NCI-H2196 (cell line): Measurements from ENCODE around the gene PLOD1.
"Not testable (repeated sequence)": the region's sequence is repeated elsewhere in the genome, so short reads cannot be mapped to it uniquely, and the experiment has no call there.

ENCODE experiments used
- DNase-seq: peaks from one replicate; lab custom pipeline; 2025; ENCODE audit not compliant: unreplicated experiment; lab: John Stamatoyannopoulos, UW

Gene PLOD1

GRCh38 chr1:12005488-12006166 is 71.1 kb downstream of the PLOD1 start:
- no peak for DNase-seq

GRCh38 chr1:12006167-12006921 is 71.8 kb downstream of the PLOD1 start:
- no peak for DNase-seq

- DNase-seq: no peak
Measured at GRCh38 chr1:12007204-12007603, 72.7 kb downstream of the PLOD1 start.

- DNase-seq: not testable (repeated sequence)
Measured at GRCh38 chr1:12008355-12008754, 73.8 kb downstream of the PLOD1 start.

GRCh38 chr1:12009318-12009947 is 74.9 kb downstream of the PLOD1 start:
- DNase-seq: no peak

GRCh38 chr1:12010746-12011570 is 76.4 kb downstream of the PLOD1 start:
- no peak for DNase-seq

GRCh38 chr1:12011998-12012397 is 77.5 kb downstream of the PLOD1 start:
- no peak for DNase-seq

GRCh38 chr1:12012560-12013316 is 78.2 kb downstream of the PLOD1 start:
- no peak for DNase-seq

- no peak for DNase-seq
Measured at GRCh38 chr1:12014141-12014991, 79.8 kb downstream of the PLOD1 start.

GRCh38 chr1:12015001-12015491 is 80.5 kb downstream of the PLOD1 start:
- DNase-seq: no peak

- DNase-seq: no peak
Measured at GRCh38 chr1:12015499-12015898, 81.0 kb downstream of the PLOD1 start.

- DNase-seq: no peak
Measured at GRCh38 chr1:12016182-12016581, 81.7 kb downstream of the PLOD1 start.

- DNase-seq: no peak
Measured at GRCh38 chr1:12019858-12020509, 85.5 kb downstream of the PLOD1 start.

GRCh38 chr1:12021616-12022015 is 87.1 kb downstream of the PLOD1 start:
- DNase-seq: no peak

- no peak for DNase-seq
Measured at GRCh38 chr1:12022036-12022435, 87.5 kb downstream of the PLOD1 start.
